Heart left ventricle (tissue), 16 donors: ENCODE measurements around the gene HRH2. TPM values are rescaled to one million over a fixed set of nuclear protein-coding genes. Genes with fewer than 3 reads are reported as not detected.
A peak's percentile ranks its signal among the peaks of the same experiment; 100 is the strongest.

Experiments
- ATAC-seq, 4 donors: fragments of 200-7000 bp; cut with Tn5 transposase; one replicate each; pipeline ENCODE4 v1.9.1; 2020 to 2022; ENCODE audit warnings: moderate library complexity in 4 of 4, mild to moderate bottlenecking in 3 of 4, moderate number of reproducible peaks in 1 of 4
- DNase-seq, 5 donors: peaks; one replicate each; pipeline ENCODE4 v3.0.0-alpha.2; 2020
- H3K27ac ChIP-seq, 12 donors: fragments of 200-600 bp; sonication (generic) in 4 of 12; one replicate each; pipeline versions ENCODE4 v1.5.0 to v1.8.0; 2016 to 2022; ENCODE audit warnings: mild to moderate bottlenecking in 2 of 12
- H3K27me3 ChIP-seq, 9 donors: fragments of 200-600 bp; sonication (generic) in 2 of 9; one replicate each; pipeline versions ENCODE4 v1.5.1 to v1.8.0; 2016 to 2022; ENCODE audit warnings: mild to moderate bottlenecking in 3 of 9
- H3K36me3 ChIP-seq, 9 donors: fragments of 200-600 bp; sonication (generic) in 2 of 9; one replicate each; pipeline versions ENCODE4 v1.5.0 to v1.8.0; 2018 to 2022; ENCODE audit warnings: mild to moderate bottlenecking in 2 of 9
- H3K4me1 ChIP-seq, 12 donors: fragments of 200-600 bp; sonication (generic) in 4 of 12; one replicate each; pipeline versions ENCODE4 v1.5.0 to v1.8.0; 2016 to 2022; ENCODE audit warnings: mild to moderate bottlenecking in 3 of 12
- H3K4me3 ChIP-seq, 12 donors: fragments of 200-600 bp; sonication (generic) in 4 of 12; one replicate each; pipeline versions ENCODE4 v1.5.0 to v1.8.0; 2017 to 2022; ENCODE audit warnings: mild to moderate bottlenecking in 9 of 12, moderate library complexity in 4 of 12
- H3K9me3 ChIP-seq, 12 donors: fragments of 200-600 bp; sonication (generic) in 4 of 12; one replicate each; pipeline versions ENCODE4 v1.5.0 to v1.8.0; 2016 to 2022; ENCODE audit warnings: mild to moderate bottlenecking in 1 of 12
- POLR2A ChIP-seq, 2 donors: fragments of 450-650 bp; IDR thresholded peaks; one replicate each; pipeline ENCODE4 v1.6.1; 2017; ENCODE audit warnings: antibody characterized with exemption in 2 of 2, mild to moderate bottlenecking in 2 of 2, moderate library complexity in 2 of 2
- WGBS, 4 donors: extraction: QIAGEN DNeasy Blood & Tissue Kit in 2 of 4; methylation state at CpG; one replicate each; pipeline versions ENCODE4 v1.1.5 to v1.1.7; 2013 to 2018; 5-methylcytosine and 5-hydroxymethylcytosine counted together
- intact Hi-C, 10 donors: fragments of 100-400 bp; cut with DNase I; formaldehyde crosslinking; loops; one replicate each; pipeline versions ENCODE4 v1.11.1 to v1.14.2; 2022
- polyA plus RNA-seq, 2 donors: library from polyadenylated mRNA; stranded (reverse); fragments of 200-250 nt; gene quantifications; one replicate each; pipeline ENCODE4 v1.2.3, GENCODE V29; 2013
- total RNA-seq, 9 donors: library from RNA; depleted of rRNA in 2 of 9; stranded (reverse); fragments of >200 nt in 2 of 9; fragmentation: NEBNext Ultra II Directional in 3 of 9; extraction: Animal tissue kit (Norgen Biotek cat#: 25700) in 3 of 9; gene quantifications; one replicate each; pipeline versions ENCODE4 v1.1.0 to v1.2.4, GENCODE V29; 2016 to 2023
- TF ChIP-seq, protein P1 (sequence below), 12 donors: fragments of 200-600 bp; sonication (generic) in 4 of 12; IDR thresholded peaks; one replicate each; pipeline versions ENCODE4 v1.5.0 to v1.8.0; 2018 to 2022; ENCODE audit warnings: antibody characterized with exemption in 12 of 12, mild to moderate bottlenecking in 5 of 12
- donor health status: ischemic (EF 13 %, LVEDD 7.1; RV severe dilation, severe dysfunction).
- donor health status: healthy with polysubstance abuse.
- donor health status: DM: no; HTN: yes; CAD: no.
- donor health status: DM: no; HTN: no; CAD: no.
- donor health status: ischemic (EF 25% LVEDD 6.9; RV normal size, moderate dysfunction).
- donor health status: ischemic (EF 25% LVEDD 5.7; RV mildly dilated, moderate dysfunction).
- donor health status: healthy.
- donor health status: DM: yes; HTN: yes; CAD: no.
- donor health status: ischemic (EF 35%, LVEDD 5.7; RV mildly dilated, moderate dysfunction).
- donor health status: nonischemic (EF 11% LVEDD 7.7; RV severe dilation, severe dysfunction).
- donor health status: DM: yes; HTN: yes; CAD: no.
- donor health status: PGD.
- donor health status: ischemic (EF 29% LVEDD 5.4; RV normal size, mild dysfunction).
- donor health status: nonischemic (EF 23%, LVEDD 6.1; RV moderate dilation, normal function).

The HRH2 gene
- total and polyA plus RNA-seq, 11 donors, result 26.0 to 66.0 (median 35.8) TPM

- Histone ChIP-seq H3K27ac (peak overlapping the region in 8 of 12 donors; percentile 11 to 93 (median 76)), H3K9me3 (no peaks in the 10 kb centered on the region), H3K4me1 (peaks cover 0 to 87% (median 40%) of the 10 kb centered on the region in 12 donors), H3K36me3 (peaks cover 0 to 30% (median 0%) of the 10 kb centered on the region in 9 donors), H3K4me3 (no peak overlapping the region), H3K27me3 (no peaks in the 10 kb centered on the region)
- DNase-seq (no peak), ATAC-seq (no peak)
- WGBS, 4 donors, result 88 to 95% (median 92%) methylated on average over 10 to 13 of the region's 13 CpGs
- intact Hi-C loops, result loop anchor here in 3 of 10 donors (10.0 kb wide), 2 partner anchors 89 to 109 kb away; no protein-coding TSS in a partner anchor
- TF ChIP-seq POLR2A (IDR thresholded peaks at IDR 0.05), result no peak
- TF ChIP-seq, protein P1, sequence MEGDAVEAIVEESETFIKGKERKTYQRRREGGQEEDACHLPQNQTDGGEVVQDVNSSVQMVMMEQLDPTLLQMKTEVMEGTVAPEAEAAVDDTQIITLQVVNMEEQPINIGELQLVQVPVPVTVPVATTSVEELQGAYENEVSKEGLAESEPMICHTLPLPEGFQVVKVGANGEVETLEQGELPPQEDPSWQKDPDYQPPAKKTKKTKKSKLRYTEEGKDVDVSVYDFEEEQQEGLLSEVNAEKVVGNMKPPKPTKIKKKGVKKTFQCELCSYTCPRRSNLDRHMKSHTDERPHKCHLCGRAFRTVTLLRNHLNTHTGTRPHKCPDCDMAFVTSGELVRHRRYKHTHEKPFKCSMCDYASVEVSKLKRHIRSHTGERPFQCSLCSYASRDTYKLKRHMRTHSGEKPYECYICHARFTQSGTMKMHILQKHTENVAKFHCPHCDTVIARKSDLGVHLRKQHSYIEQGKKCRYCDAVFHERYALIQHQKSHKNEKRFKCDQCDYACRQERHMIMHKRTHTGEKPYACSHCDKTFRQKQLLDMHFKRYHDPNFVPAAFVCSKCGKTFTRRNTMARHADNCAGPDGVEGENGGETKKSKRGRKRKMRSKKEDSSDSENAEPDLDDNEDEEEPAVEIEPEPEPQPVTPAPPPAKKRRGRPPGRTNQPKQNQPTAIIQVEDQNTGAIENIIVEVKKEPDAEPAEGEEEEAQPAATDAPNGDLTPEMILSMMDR (IDR thresholded peaks at IDR 0.05), result no peak
Observed at GRCh38 chr5:175683921-175684320, 26.1 kb downstream of the HRH2 start.

GRCh38 chr5:175684931-175685330 is 27.1 kb downstream of the HRH2 start:
- Histone ChIP-seq H3K27ac (peak overlapping the region in 7 of 12 donors; percentile 48 to 93 (median 83)), H3K27me3 (no peaks in the 10 kb centered on the region), H3K4me1 (peaks cover 0 to 86% (median 44%) of the 10 kb centered on the region in 12 donors), H3K36me3 (peaks cover 0 to 30% (median 0%) of the 10 kb centered on the region in 9 donors), H3K9me3 (no peaks in the 10 kb centered on the region), H3K4me3 (no peak overlapping the region)
- WGBS, 4 donors, result 80 to 85% (median 84%) methylated on average over 5 of the region's 5 CpGs
- ATAC-seq (no peak), DNase-seq (no peak)
- no peak for TF ChIP-seq POLR2A (IDR thresholded peaks at IDR 0.05)
- TF ChIP-seq, protein P1 (IDR thresholded peaks at IDR 0.05), result no peak
- intact Hi-C loops, result loop anchor here in 3 of 10 donors (10.0 kb wide), 2 partner anchors 90 to 110 kb away; no protein-coding TSS in a partner anchor

- DNase-seq (peak in 1 of 5 donors; percentile 24), ATAC-seq (no peak)
- peaks cover 0 to 30% (median 0%) of the 10 kb centered on the region in 9 donors for H3K36me3 ChIP-seq
- peaks cover 0 to 81% (median 40%) of the 10 kb centered on the region in 12 donors for H3K4me1 ChIP-seq
- no peak for TF ChIP-seq POLR2A (IDR thresholded peaks at IDR 0.05)
- TF ChIP-seq, protein P1 (IDR thresholded peaks at IDR 0.05), result no peak
- H3K27ac ChIP-seq, result peak overlapping the region in 8 of 12 donors; percentile 66 to 93 (median 86)
- H3K4me3 ChIP-seq, result no peak overlapping the region
- WGBS, 4 donors, result 91 to 93% (median 92%) methylated on average over 12 of the region's 12 CpGs
- H3K9me3 ChIP-seq, result no peaks in the 10 kb centered on the region
- H3K27me3 ChIP-seq, result no peaks in the 10 kb centered on the region
- intact Hi-C loops, result loop anchor here in 3 of 10 donors (10.0 kb wide), 2 partner anchors 91 to 111 kb away; no protein-coding TSS in a partner anchor
Observed at GRCh38 chr5:175685701-175686350, 28.0 kb downstream of the HRH2 start.

DNA sequence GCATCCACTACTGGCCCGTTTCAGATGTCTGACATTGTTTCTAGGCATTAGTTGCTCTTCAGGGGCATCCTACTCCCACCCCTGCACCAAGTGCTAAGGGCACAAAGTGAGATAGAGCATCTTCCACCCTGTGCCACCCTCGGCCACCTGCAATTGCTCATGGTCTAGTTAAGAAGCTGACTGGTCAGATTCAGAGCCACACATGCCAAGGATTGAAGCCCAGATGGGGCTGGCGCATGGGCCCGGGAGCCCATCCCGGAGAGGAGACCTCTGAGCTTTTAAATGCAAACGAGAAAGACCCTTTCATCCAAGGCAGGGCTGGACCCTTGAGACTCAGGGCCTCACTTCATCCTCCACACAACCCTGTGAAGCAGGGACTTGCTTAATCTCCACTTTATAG is 28.5 kb downstream of the HRH2 start:
- intact Hi-C loops, result loop anchor here in 3 of 10 donors (10.0 kb wide), 2 partner anchors 92 to 112 kb away; no protein-coding TSS in a partner anchor
- no peak for DNase-seq
- Histone ChIP-seq H3K4me3 (no peak overlapping the region), H3K9me3 (no peaks in the 10 kb centered on the region), H3K27me3 (no peaks in the 10 kb centered on the region), H3K4me1 (peaks cover 0 to 76% (median 39%) of the 10 kb centered on the region in 12 donors), H3K36me3 (peaks cover 0 to 30% (median 0%) of the 10 kb centered on the region in 9 donors), H3K27ac (peak overlapping the region; percentile 62 to 93 (median 78))
- TF ChIP-seq, protein P1 (IDR thresholded peaks at IDR 0.05), result no peak
- no peak for TF ChIP-seq POLR2A (IDR thresholded peaks at IDR 0.05)
- no peak for ATAC-seq
- WGBS, 4 donors, result 64 to 73% (median 66%) methylated on average over 6 of the region's 6 CpGs
